ENCODE results near the gene TNFRSF9. TPM values are rescaled to one million over a fixed set of nuclear protein-coding genes. Genes with fewer than 3 reads are reported as not detected.

TNFRSF9 gene
- total and polyA plus RNA-seq, 9 of the 15 experiments (the other 6 are each of a cell fraction or from before 2014, with no cell fraction given), result 0.04 to 0.29 (median 0.08) TPM; not detected in 1

GRCh38 chr1:7961216-7962013 lies 20.8 kb upstream of the TNFRSF9 start, which contains the start of gene PARK7 (continued):
- TF ChIP-seq ZNF239 (CRISPR knock-in tag; IDR thresholded peaks at IDR 0.05) (no peak), MCM2 (IDR thresholded peaks at IDR 0.05; ENCODE audit: low read depth) (no peak), ZEB2 (IDR thresholded peaks at IDR 0.05) (no peak), HMGXB4 (CRISPR knock-in tag; IDR thresholded peaks at IDR 0.05) (peak; percentile 88; the same call in 1 of the 2 replicates), JUN (IDR thresholded peaks at IDR 0.05; ENCODE audit: borderline replicate concordance, low read depth, low read length) (no peak; the same call in 1 of the 2 replicates), JUN (CRISPR knock-in tag; IDR thresholded peaks at IDR 0.05; ENCODE audit: borderline replicate concordance) (no peak), NCOR1 (IDR thresholded peaks at IDR 0.05) (peak; percentile 34), LARP7 (IDR thresholded peaks at IDR 0.05) (no peak), NCOA4 (IDR thresholded peaks at IDR 0.05; ENCODE audit: partially characterized antibody) (no peak), PTRF (tag; IDR thresholded peaks at IDR 0.05) (no peak), PYGO2 (tag; IDR thresholded peaks at IDR 0.05) (no peak), ZNF121 (CRISPR knock-in tag; conservative IDR thresholded peaks at IDR 0.05) (no peak)
- TF ChIP-seq, protein P1, sequence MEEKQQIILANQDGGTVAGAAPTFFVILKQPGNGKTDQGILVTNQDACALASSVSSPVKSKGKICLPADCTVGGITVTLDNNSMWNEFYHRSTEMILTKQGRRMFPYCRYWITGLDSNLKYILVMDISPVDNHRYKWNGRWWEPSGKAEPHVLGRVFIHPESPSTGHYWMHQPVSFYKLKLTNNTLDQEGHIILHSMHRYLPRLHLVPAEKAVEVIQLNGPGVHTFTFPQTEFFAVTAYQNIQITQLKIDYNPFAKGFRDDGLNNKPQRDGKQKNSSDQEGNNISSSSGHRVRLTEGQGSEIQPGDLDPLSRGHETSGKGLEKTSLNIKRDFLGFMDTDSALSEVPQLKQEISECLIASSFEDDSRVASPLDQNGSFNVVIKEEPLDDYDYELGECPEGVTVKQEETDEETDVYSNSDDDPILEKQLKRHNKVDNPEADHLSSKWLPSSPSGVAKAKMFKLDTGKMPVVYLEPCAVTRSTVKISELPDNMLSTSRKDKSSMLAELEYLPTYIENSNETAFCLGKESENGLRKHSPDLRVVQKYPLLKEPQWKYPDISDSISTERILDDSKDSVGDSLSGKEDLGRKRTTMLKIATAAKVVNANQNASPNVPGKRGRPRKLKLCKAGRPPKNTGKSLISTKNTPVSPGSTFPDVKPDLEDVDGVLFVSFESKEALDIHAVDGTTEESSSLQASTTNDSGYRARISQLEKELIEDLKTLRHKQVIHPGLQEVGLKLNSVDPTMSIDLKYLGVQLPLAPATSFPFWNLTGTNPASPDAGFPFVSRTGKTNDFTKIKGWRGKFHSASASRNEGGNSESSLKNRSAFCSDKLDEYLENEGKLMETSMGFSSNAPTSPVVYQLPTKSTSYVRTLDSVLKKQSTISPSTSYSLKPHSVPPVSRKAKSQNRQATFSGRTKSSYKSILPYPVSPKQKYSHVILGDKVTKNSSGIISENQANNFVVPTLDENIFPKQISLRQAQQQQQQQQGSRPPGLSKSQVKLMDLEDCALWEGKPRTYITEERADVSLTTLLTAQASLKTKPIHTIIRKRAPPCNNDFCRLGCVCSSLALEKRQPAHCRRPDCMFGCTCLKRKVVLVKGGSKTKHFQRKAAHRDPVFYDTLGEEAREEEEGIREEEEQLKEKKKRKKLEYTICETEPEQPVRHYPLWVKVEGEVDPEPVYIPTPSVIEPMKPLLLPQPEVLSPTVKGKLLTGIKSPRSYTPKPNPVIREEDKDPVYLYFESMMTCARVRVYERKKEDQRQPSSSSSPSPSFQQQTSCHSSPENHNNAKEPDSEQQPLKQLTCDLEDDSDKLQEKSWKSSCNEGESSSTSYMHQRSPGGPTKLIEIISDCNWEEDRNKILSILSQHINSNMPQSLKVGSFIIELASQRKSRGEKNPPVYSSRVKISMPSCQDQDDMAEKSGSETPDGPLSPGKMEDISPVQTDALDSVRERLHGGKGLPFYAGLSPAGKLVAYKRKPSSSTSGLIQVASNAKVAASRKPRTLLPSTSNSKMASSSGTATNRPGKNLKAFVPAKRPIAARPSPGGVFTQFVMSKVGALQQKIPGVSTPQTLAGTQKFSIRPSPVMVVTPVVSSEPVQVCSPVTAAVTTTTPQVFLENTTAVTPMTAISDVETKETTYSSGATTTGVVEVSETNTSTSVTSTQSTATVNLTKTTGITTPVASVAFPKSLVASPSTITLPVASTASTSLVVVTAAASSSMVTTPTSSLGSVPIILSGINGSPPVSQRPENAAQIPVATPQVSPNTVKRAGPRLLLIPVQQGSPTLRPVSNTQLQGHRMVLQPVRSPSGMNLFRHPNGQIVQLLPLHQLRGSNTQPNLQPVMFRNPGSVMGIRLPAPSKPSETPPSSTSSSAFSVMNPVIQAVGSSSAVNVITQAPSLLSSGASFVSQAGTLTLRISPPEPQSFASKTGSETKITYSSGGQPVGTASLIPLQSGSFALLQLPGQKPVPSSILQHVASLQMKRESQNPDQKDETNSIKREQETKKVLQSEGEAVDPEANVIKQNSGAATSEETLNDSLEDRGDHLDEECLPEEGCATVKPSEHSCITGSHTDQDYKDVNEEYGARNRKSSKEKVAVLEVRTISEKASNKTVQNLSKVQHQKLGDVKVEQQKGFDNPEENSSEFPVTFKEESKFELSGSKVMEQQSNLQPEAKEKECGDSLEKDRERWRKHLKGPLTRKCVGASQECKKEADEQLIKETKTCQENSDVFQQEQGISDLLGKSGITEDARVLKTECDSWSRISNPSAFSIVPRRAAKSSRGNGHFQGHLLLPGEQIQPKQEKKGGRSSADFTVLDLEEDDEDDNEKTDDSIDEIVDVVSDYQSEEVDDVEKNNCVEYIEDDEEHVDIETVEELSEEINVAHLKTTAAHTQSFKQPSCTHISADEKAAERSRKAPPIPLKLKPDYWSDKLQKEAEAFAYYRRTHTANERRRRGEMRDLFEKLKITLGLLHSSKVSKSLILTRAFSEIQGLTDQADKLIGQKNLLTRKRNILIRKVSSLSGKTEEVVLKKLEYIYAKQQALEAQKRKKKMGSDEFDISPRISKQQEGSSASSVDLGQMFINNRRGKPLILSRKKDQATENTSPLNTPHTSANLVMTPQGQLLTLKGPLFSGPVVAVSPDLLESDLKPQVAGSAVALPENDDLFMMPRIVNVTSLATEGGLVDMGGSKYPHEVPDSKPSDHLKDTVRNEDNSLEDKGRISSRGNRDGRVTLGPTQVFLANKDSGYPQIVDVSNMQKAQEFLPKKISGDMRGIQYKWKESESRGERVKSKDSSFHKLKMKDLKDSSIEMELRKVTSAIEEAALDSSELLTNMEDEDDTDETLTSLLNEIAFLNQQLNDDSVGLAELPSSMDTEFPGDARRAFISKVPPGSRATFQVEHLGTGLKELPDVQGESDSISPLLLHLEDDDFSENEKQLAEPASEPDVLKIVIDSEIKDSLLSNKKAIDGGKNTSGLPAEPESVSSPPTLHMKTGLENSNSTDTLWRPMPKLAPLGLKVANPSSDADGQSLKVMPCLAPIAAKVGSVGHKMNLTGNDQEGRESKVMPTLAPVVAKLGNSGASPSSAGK (IDR thresholded peaks at IDR 0.05), result peak; percentile 66
- TF ChIP-seq, protein P2, sequence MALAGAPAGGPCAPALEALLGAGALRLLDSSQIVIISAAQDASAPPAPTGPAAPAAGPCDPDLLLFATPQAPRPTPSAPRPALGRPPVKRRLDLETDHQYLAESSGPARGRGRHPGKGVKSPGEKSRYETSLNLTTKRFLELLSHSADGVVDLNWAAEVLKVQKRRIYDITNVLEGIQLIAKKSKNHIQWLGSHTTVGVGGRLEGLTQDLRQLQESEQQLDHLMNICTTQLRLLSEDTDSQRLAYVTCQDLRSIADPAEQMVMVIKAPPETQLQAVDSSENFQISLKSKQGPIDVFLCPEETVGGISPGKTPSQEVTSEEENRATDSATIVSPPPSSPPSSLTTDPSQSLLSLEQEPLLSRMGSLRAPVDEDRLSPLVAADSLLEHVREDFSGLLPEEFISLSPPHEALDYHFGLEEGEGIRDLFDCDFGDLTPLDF (CRISPR knock-in tag; IDR thresholded peaks at IDR 0.05), result peak; percentile 55; the same call in 1 of the 2 replicates

Data from K562 (cell line).